Esophagus squamous epithelium (tissue), 5 donors: ENCODE results near the gene EGFL6. TPM values are rescaled to one million over a fixed set of nuclear protein-coding genes. Genes with fewer than 3 reads are reported as not detected.
A peak's percentile ranks its signal among the peaks of the same experiment; 100 is the strongest.
"Not testable (repeated sequence)": the region's sequence is repeated elsewhere in the genome, so short reads cannot be mapped to it uniquely, and the experiment has no call there.

Experiments
- DNase-seq: peaks from one replicate; lab custom pipeline; 2025; lab: John Stamatoyannopoulos, UW
- H3K27ac ChIP-seq, 4 donors: fragments of 200-600 bp; sonication (generic); one replicate each; pipeline ENCODE4 v1.5.1; 2016 to 2019; ENCODE audit warnings: mild to moderate bottlenecking in 1 of 4
- H3K27me3 ChIP-seq, 4 donors: fragments of 200-600 bp; sonication (generic); 1 replicate in 3 of 4; 2 replicates in 1 of 4; pipeline versions ENCODE4 v1.5.1 to v1.6.0; 2017 to 2021; ENCODE audit warnings: antibody characterized with exemption in 1 of 4
- H3K36me3 ChIP-seq, 3 donors: fragments of 200-600 bp; sonication (generic); one replicate each; pipeline ENCODE4 v1.5.1; 2016 to 2019
- H3K4me1 ChIP-seq, 3 donors: fragments of 200-600 bp; sonication (generic); one replicate each; pipeline ENCODE4 v1.5.1; 2017 to 2019
- H3K4me3 ChIP-seq, 4 donors: fragments of 200-600 bp; sonication (generic); 1 replicate in 3 of 4; 2 replicates in 1 of 4; pipeline ENCODE4 v1.5.1; 2016 to 2019; ENCODE audit warnings: mild to moderate bottlenecking in 2 of 4, moderate library complexity in 1 of 4
- H3K9me3 ChIP-seq, 3 donors: fragments of 200-600 bp; sonication (generic); one replicate each; pipeline ENCODE4 v1.5.1; 2016 to 2019
- CTCF ChIP-seq, 6 experiments: fragments of 450-650 bp in 4 of 6; fragments of 200-600 bp in 2 of 6; sonication (generic) in 2 of 6; IDR thresholded peaks; one replicate each; pipeline ENCODE4 v1.5.1; 2016 to 2019; ENCODE audit warnings: antibody characterized with exemption in 6 of 6, mild to moderate bottlenecking in 4 of 6, moderate library complexity in 4 of 6
- POLR2A ChIP-seq, 4 donors: fragments of 450-650 bp; IDR thresholded peaks; one replicate each; pipeline ENCODE4 v1.6.1; 2017; ENCODE audit warnings: antibody characterized with exemption in 4 of 4, mild to moderate bottlenecking in 4 of 4, moderate library complexity in 3 of 4
- WGBS, 2 donors: methylation state at CpG; one replicate each; pipeline ENCODE4 v1.1.5; 2018; 5-methylcytosine and 5-hydroxymethylcytosine counted together
- intact Hi-C: fragments of 100-400 bp; cut with DNase I; formaldehyde crosslinking; loops from one replicate; pipeline ENCODE4 v1.15.0; 2022
- total RNA-seq, 4 donors: library from RNA; depleted of rRNA; stranded (reverse); fragments of >200 nt; gene quantifications; one replicate each; pipeline ENCODE4 v1.1.0, GENCODE V29; 2016
- donor health status: DM: yes; HTN: yes; CAD: no.

Gene EGFL6
- total RNA-seq, 4 donors from 2014 or later: 0.92 to 6.8 (median 1.8) TPM

GRCh38 chrX:13647709-13648212 lies 78.4 kb downstream of the EGFL6 start:
- H3K27me3 ChIP-seq: no peaks in the 10 kb centered on the region
- no peaks in the 10 kb centered on the region for H3K36me3 ChIP-seq
- peaks cover 5 to 19% (median 8%) of the 10 kb centered on the region in 3 donors for H3K4me1 ChIP-seq
- TF ChIP-seq CTCF (IDR thresholded peaks at IDR 0.05): no peak
- TF ChIP-seq POLR2A (IDR thresholded peaks at IDR 0.05): no peak
- 38 to 48% methylated on average over 2 to 7 of the region's 8 CpGs for WGBS, 2 donors
- H3K27ac ChIP-seq: peak overlapping the region in 2 of 4 donors; percentile 35 to 64
- no peak overlapping the region for H3K4me3 ChIP-seq
- intact Hi-C loops: loop anchor here (5.0 kb wide), 1 partner anchor 140 kb away; no protein-coding TSS in a partner anchor
- no peaks in the 10 kb centered on the region for H3K9me3 ChIP-seq
- DNase-seq: peak; percentile 9

GRCh38 chrX:13648336-13648735 lies 78.9 kb downstream of the EGFL6 start:
- H3K9me3 ChIP-seq, DNase-seq, H3K27me3 ChIP-seq, H3K36me3 ChIP-seq, H3K4me3 ChIP-seq: not testable (repeated sequence)
- peak overlapping the region in 1 of 4 donors; percentile 64 for H3K27ac ChIP-seq
- intact Hi-C loops: loop anchor here (5.0 kb wide), 1 partner anchor 141 kb away; no protein-coding TSS in a partner anchor
- H3K4me1 ChIP-seq: peaks cover 5 to 19% (median 8%) of the 10 kb centered on the region in 3 donors
- WGBS, 2 donors: 60 to 90% methylated on average over 2 of the region's 2 CpGs

- intact Hi-C loops: loop anchor here (5.0 kb wide), 1 partner anchor 143 kb away; no protein-coding TSS in a partner anchor
- TF ChIP-seq POLR2A (IDR thresholded peaks at IDR 0.05) (no peak), CTCF (IDR thresholded peaks at IDR 0.05) (no peak)
- no peak overlapping the region for H3K4me3 ChIP-seq
- no peak for DNase-seq
- 67 to 83% methylated on average over 2 to 5 of the region's 5 CpGs for WGBS, 2 donors
- H3K4me1 ChIP-seq: peaks cover 5 to 28% (median 8%) of the 10 kb centered on the region in 3 donors
- H3K27ac ChIP-seq: no peak overlapping the region
- H3K36me3 ChIP-seq: no peaks in the 10 kb centered on the region
- no peaks in the 10 kb centered on the region for H3K9me3 ChIP-seq
- no peaks in the 10 kb centered on the region for H3K27me3 ChIP-seq
Observed at GRCh38 chrX:13649838-13650237, 80.4 kb downstream of the EGFL6 start.

- Histone ChIP-seq H3K27ac (no peak overlapping the region), H3K9me3 (no peaks in the 10 kb centered on the region), H3K36me3 (no peaks in the 10 kb centered on the region), H3K4me1 (peaks cover 5 to 28% (median 8%) of the 10 kb centered on the region in 3 donors), H3K4me3 (no peak overlapping the region), H3K27me3 (no peaks in the 10 kb centered on the region)
- DNase-seq: no peak
- intact Hi-C loops: no loop called here
- 100% methylated on average over 1 of the region's 1 CpG for WGBS, 2 donors
- TF ChIP-seq CTCF (IDR thresholded peaks at IDR 0.05) (no peak), POLR2A (IDR thresholded peaks at IDR 0.05) (no peak)
Observed at GRCh38 chrX:13650318-13650717, 80.9 kb downstream of the EGFL6 start.

- Histone ChIP-seq H3K4me3 (no peak overlapping the region), H3K27me3 (no peaks in the 10 kb centered on the region), H3K9me3 (no peaks in the 10 kb centered on the region), H3K27ac (no peak overlapping the region), H3K36me3 (no peaks in the 10 kb centered on the region), H3K4me1 (peaks cover 5 to 28% (median 8%) of the 10 kb centered on the region in 3 donors)
- no peak for DNase-seq
- intact Hi-C loops: no loop called here
- WGBS, 2 donors: 37 to 70% methylated on average over 3 of the region's 3 CpGs
- TF ChIP-seq POLR2A (IDR thresholded peaks at IDR 0.05): no peak
- no peak for TF ChIP-seq CTCF (IDR thresholded peaks at IDR 0.05)
Observed at GRCh38 chrX:13651150-13651549, 81.7 kb downstream of the EGFL6 start.
